DMS153 treated with DMSO at 0.1 percent for 48 hours (cell line): ENCODE measurements around the gene DFFA.
"Not testable (repeated sequence)": the region's sequence is repeated elsewhere in the genome, so short reads cannot be mapped to it uniquely, and the experiment has no call there.

Source experiments
- DNase-seq: peaks from one replicate; lab custom pipeline; 2025; ENCODE audit not compliant: unreplicated experiment; lab: John Stamatoyannopoulos, UW

DFFA gene

GRCh38 chr1:10431070-10431730, 41.1 kb downstream of the DFFA start:
- no peak for DNase-seq

GRCh38 chr1:10430216-10431069, 41.9 kb downstream of the DFFA start, which contains the start of gene CENPS:
Gene CENPS, plus strand, starts transcription at chr1:10430433. Its CDS starts 85 bp downstream, at chr1:10430518.
- peak; percentile 91 for DNase-seq

GRCh38 chr1:10429868-10430215, 42.5 kb downstream of the DFFA start:
- DNase-seq, result no peak

- no peak for DNase-seq
Measured at GRCh38 chr1:10428984-10429383, 43.3 kb downstream of the DFFA start.

- not testable (repeated sequence) for DNase-seq
Measured at GRCh38 chr1:10426535-10426848, 45.8 kb downstream of the DFFA start.

- DNase-seq, result not testable (repeated sequence)
Measured at GRCh38 chr1:10425826-10426534, 46.3 kb downstream of the DFFA start.

- no peak for DNase-seq
Measured at GRCh38 chr1:10424651-10425050, 47.7 kb downstream of the DFFA start.

GRCh38 chr1:10424034-10424433, 48.3 kb downstream of the DFFA start:
- no peak for DNase-seq

GRCh38 chr1:10421637-10422036, 50.7 kb downstream of the DFFA start:
- DNase-seq, result no peak

- no peak for DNase-seq
Measured at GRCh38 chr1:10419351-10419750, 53.0 kb downstream of the DFFA start.

- DNase-seq, result not testable (repeated sequence)
Measured at GRCh38 chr1:10418741-10419140, 53.6 kb downstream of the DFFA start.

- not testable (repeated sequence) for DNase-seq
Measured at GRCh38 chr1:10415967-10416366, 56.4 kb downstream of the DFFA start.

- no peak for DNase-seq
Measured at GRCh38 chr1:10415211-10415930, 57.0 kb downstream of the DFFA start.

GRCh38 chr1:10407201-10407600, 65.1 kb downstream of the DFFA start:
- DNase-seq, result no peak
